Measurements from ENCODE around the gene GADD45G.

GADD45G gene

GRCh38 chr9:89579741-89580385 lies 24.9 kb upstream of the GADD45G start:
- Histone ChIP-seq H3K4me2 (no peak overlapping the region), H3K9ac (no peak overlapping the region), H4K20me1 (ENCODE audit: insufficient read depth) (no peaks in the 10 kb centered on the region), H3K36me3 (ENCODE audit: insufficient read depth) (no peaks in the 10 kb centered on the region), H3K4me1 (ENCODE audit: low read depth, poor library complexity, severe bottlenecking) (no peaks in the 10 kb centered on the region), H3K27me3 (ENCODE audit: insufficient read depth, low read depth) (no peaks in the 10 kb centered on the region), H3K4me3 (IDR thresholded peaks at IDR 0.05; ENCODE audit: insufficient read depth, low read depth, low read length) (no peak overlapping the region), H3K27ac (no peak overlapping the region), H3K79me2 (ENCODE audit: insufficient read depth, low read depth) (no peaks in the 10 kb centered on the region), H2AFZ (ENCODE audit: low read depth) (no peak overlapping the region)
- TF ChIP-seq CTCF (conservative IDR thresholded peaks at IDR 0.05; ENCODE audit: low read depth, low read length), result no peak

GRCh38 chr9:89586311-89586710 lies 18.5 kb upstream of the GADD45G start:
- H3K36me3 ChIP-seq (ENCODE audit: insufficient read depth), result no peaks in the 10 kb centered on the region
- no peak for TF ChIP-seq CTCF (conservative IDR thresholded peaks at IDR 0.05; ENCODE audit: low read depth, low read length)
- H3K27ac ChIP-seq, result no peak overlapping the region
- no peaks in the 10 kb centered on the region for H4K20me1 ChIP-seq (ENCODE audit: insufficient read depth)
- H2AFZ ChIP-seq (ENCODE audit: low read depth), result no peak overlapping the region
- no peaks in the 10 kb centered on the region for H3K4me1 ChIP-seq (ENCODE audit: low read depth, poor library complexity, severe bottlenecking)
- H3K9ac ChIP-seq, result no peak overlapping the region
- no peak overlapping the region for H3K4me2 ChIP-seq
- H3K79me2 ChIP-seq (ENCODE audit: insufficient read depth, low read depth), result no peaks in the 10 kb centered on the region
- no peaks in the 10 kb centered on the region for H3K27me3 ChIP-seq (ENCODE audit: insufficient read depth, low read depth)
- H3K4me3 ChIP-seq (IDR thresholded peaks at IDR 0.05; ENCODE audit: insufficient read depth, low read depth, low read length), result no peak overlapping the region

- Histone ChIP-seq H3K4me1 (ENCODE audit: low read depth, poor library complexity, severe bottlenecking) (no peaks in the 10 kb centered on the region), H3K4me3 (IDR thresholded peaks at IDR 0.05; ENCODE audit: insufficient read depth, low read depth, low read length) (no peak overlapping the region), H2AFZ (ENCODE audit: low read depth) (no peak overlapping the region), H3K9ac (no peak overlapping the region), H4K20me1 (ENCODE audit: insufficient read depth) (no peaks in the 10 kb centered on the region), H3K4me2 (no peak overlapping the region), H3K79me2 (ENCODE audit: insufficient read depth, low read depth) (no peaks in the 10 kb centered on the region), H3K27me3 (ENCODE audit: insufficient read depth, low read depth) (no peaks in the 10 kb centered on the region), H3K36me3 (ENCODE audit: insufficient read depth) (no peaks in the 10 kb centered on the region), H3K27ac (no peak overlapping the region)
- no peak for TF ChIP-seq CTCF (conservative IDR thresholded peaks at IDR 0.05; ENCODE audit: low read depth, low read length)
Observed at GRCh38 chr9:89588271-89588879, 16.4 kb upstream of the GADD45G start.

GRCh38 chr9:89590415-89590814 lies 14.4 kb upstream of the GADD45G start:
- Histone ChIP-seq H3K4me1 (ENCODE audit: low read depth, poor library complexity, severe bottlenecking) (no peaks in the 10 kb centered on the region), H3K36me3 (ENCODE audit: insufficient read depth) (no peaks in the 10 kb centered on the region), H3K79me2 (ENCODE audit: insufficient read depth, low read depth) (no peaks in the 10 kb centered on the region), H4K20me1 (ENCODE audit: insufficient read depth) (no peaks in the 10 kb centered on the region), H3K9ac (no peak overlapping the region), H2AFZ (ENCODE audit: low read depth) (no peak overlapping the region), H3K27ac (no peak overlapping the region), H3K4me3 (IDR thresholded peaks at IDR 0.05; ENCODE audit: insufficient read depth, low read depth, low read length) (no peak overlapping the region), H3K27me3 (ENCODE audit: insufficient read depth, low read depth) (no peaks in the 10 kb centered on the region), H3K4me2 (no peak overlapping the region)
- no peak for TF ChIP-seq CTCF (conservative IDR thresholded peaks at IDR 0.05; ENCODE audit: low read depth, low read length)
